Right lobe of liver (tissue), 4 donors: ENCODE results near the gene COX7A1.

Experiments used
- POLR2A ChIP-seq: fragments of 450-650 bp; IDR thresholded peaks from one replicate; pipeline ENCODE4 v1.6.1; 2017; ENCODE audit warnings: antibody characterized with exemption, mild to moderate bottlenecking
- TF ChIP-seq, protein P1 (sequence below), 4 donors: fragments of 200-600 bp in 3 of 4; fragments of 450-650 bp in 1 of 4; IDR thresholded peaks; one replicate each; pipeline versions ENCODE4 v1.5.1 to v1.8.0; 2016 to 2022; ENCODE audit warnings: antibody characterized with exemption in 4 of 4, mild to moderate bottlenecking in 2 of 4
- donor health status: DM: no; HTN: no; CAD: no.
- donor health status: DM: no; HTN: no; CAD: no.
- donor health status: DM: no; HTN: yes; CAD: no.

DNA sequence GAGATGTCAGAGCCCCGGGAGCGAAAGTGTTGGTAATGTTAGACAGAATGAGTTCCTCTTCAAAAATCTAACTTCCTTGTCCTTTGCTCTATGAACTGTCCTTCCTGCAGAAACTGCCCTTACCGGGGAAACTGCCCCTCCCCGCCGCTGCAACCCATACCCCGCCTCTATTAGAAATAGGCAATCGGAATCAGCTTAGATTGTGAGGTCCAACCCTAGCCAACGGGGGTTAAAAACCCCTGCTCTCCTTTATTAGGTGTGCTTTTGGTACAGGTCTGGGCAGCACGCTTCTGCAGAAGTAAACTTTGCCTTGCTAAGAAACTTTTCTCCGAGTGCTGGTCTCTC lies 23.9 kb downstream of the COX7A1 start:
- TF ChIP-seq, protein P1, sequence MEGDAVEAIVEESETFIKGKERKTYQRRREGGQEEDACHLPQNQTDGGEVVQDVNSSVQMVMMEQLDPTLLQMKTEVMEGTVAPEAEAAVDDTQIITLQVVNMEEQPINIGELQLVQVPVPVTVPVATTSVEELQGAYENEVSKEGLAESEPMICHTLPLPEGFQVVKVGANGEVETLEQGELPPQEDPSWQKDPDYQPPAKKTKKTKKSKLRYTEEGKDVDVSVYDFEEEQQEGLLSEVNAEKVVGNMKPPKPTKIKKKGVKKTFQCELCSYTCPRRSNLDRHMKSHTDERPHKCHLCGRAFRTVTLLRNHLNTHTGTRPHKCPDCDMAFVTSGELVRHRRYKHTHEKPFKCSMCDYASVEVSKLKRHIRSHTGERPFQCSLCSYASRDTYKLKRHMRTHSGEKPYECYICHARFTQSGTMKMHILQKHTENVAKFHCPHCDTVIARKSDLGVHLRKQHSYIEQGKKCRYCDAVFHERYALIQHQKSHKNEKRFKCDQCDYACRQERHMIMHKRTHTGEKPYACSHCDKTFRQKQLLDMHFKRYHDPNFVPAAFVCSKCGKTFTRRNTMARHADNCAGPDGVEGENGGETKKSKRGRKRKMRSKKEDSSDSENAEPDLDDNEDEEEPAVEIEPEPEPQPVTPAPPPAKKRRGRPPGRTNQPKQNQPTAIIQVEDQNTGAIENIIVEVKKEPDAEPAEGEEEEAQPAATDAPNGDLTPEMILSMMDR (IDR thresholded peaks at IDR 0.05): no peak
- peak; percentile 40 for TF ChIP-seq POLR2A
